HUES6 (cell line): Measurements from ENCODE around the gene WNT8A.

Experiments used
- H3K27ac ChIP-seq: 2 replicates; pipeline ENCODE4 v1.7.0; 2013; ENCODE audit warnings: low read depth, mild to moderate bottlenecking, low read length, inconsistent platforms
- H3K27me3 ChIP-seq: 2 replicates; pipeline ENCODE4 v1.6.1; 2013; ENCODE audit warnings: low read length; ENCODE audit not compliant: control insufficient read depth, insufficient read depth
- H3K36me3 ChIP-seq: 2 replicates; pipeline ENCODE4 v1.6.1; 2013; ENCODE audit warnings: low read length; ENCODE audit not compliant: control insufficient read depth, insufficient read depth
- H3K4me1 ChIP-seq: 2 replicates; pipeline ENCODE4 v1.6.1; 2013; ENCODE audit warnings: low read length; ENCODE audit not compliant: control insufficient read depth, insufficient read depth
- H3K4me3 ChIP-seq: 2 replicates; pipeline ENCODE4 v1.5.1; 2013; ENCODE audit warnings: low read depth, low read length
- H3K9ac ChIP-seq: one replicate; pipeline ENCODE4 v1.6.1; 2013; ENCODE audit warnings: mild to moderate bottlenecking, low read length
- H3K9me3 ChIP-seq: 2 replicates; pipeline ENCODE4 v1.6.1; 2013; ENCODE audit warnings: low read depth, low read length; ENCODE audit not compliant: control insufficient read depth, insufficient read depth

Gene WNT8A

GRCh38 chr5:138092301-138092700 is 8.5 kb downstream of the WNT8A start:
- no peak overlapping the region for H3K27ac ChIP-seq
- H3K27me3 ChIP-seq, result peaks cover 75% of the 10 kb centered on the region
- H3K4me1 ChIP-seq, result peaks cover 66% of the 10 kb centered on the region
- no peak overlapping the region for H3K9ac ChIP-seq
- H3K9me3 ChIP-seq, result no peaks in the 10 kb centered on the region
- peak overlapping the region; percentile 16; the same call in 1 of the 2 replicates for H3K4me3 ChIP-seq
- peaks cover 11% of the 10 kb centered on the region; the same call in 1 of the 2 replicates for H3K36me3 ChIP-seq

- Histone ChIP-seq H3K36me3 (peaks cover 8% of the 10 kb centered on the region; the same call in 1 of the 2 replicates), H3K4me1 (peaks cover 68% of the 10 kb centered on the region), H3K27ac (no peak overlapping the region), H3K9ac (no peak overlapping the region), H3K4me3 (no peak overlapping the region), H3K9me3 (no peaks in the 10 kb centered on the region), H3K27me3 (peaks cover 77% of the 10 kb centered on the region)
These were observed 9.2 kb downstream of the WNT8A start for GRCh38 chr5:138093036-138093435.

- H3K27ac ChIP-seq, result peak overlapping the region; percentile 37; the same call in 1 of the 2 replicates
- H3K4me3 ChIP-seq, result peak overlapping the region; percentile 37
- H3K9ac ChIP-seq, result peak overlapping the region; percentile 46
- peaks cover 7% of the 10 kb centered on the region; the same call in 1 of the 2 replicates for H3K36me3 ChIP-seq
- peaks cover 65% of the 10 kb centered on the region for H3K27me3 ChIP-seq
- no peaks in the 10 kb centered on the region for H3K9me3 ChIP-seq
- peaks cover 68% of the 10 kb centered on the region for H3K4me1 ChIP-seq
These were observed 11.5 kb downstream of the WNT8A start for GRCh38 chr5:138095100-138095907.

GRCh38 chr5:138096363-138096762 is 12.5 kb downstream of the WNT8A start:
- H3K27me3 ChIP-seq, result peaks cover 54% of the 10 kb centered on the region
- H3K4me1 ChIP-seq, result peaks cover 57% of the 10 kb centered on the region

GRCh38 chr5:138096997-138097828 is 13.4 kb downstream of the WNT8A start:
- H3K36me3 ChIP-seq, result no peaks in the 10 kb centered on the region
- no peaks in the 10 kb centered on the region for H3K9me3 ChIP-seq
- peaks cover 51% of the 10 kb centered on the region for H3K27me3 ChIP-seq
- H3K4me3 ChIP-seq, result no peak overlapping the region
- peaks cover 50% of the 10 kb centered on the region for H3K4me1 ChIP-seq
- H3K9ac ChIP-seq, result no peak overlapping the region
- no peak overlapping the region for H3K27ac ChIP-seq

More at GRCh38 chr5:138096363-138096762, 12.5 kb downstream of the WNT8A start:
- Histone ChIP-seq H3K9me3 (no peaks in the 10 kb centered on the region), H3K9ac (no peak overlapping the region), H3K27ac (no peak overlapping the region), H3K4me3 (no peak overlapping the region), H3K36me3 (no peaks in the 10 kb centered on the region)

GRCh38 chr5:138102454-138103318 is 18.9 kb downstream of the WNT8A start:
- H3K27ac ChIP-seq, result no peak overlapping the region

GRCh38 chr5:138103319-138103637 is 19.4 kb downstream of the WNT8A start:
- Histone ChIP-seq H3K9ac (no peak overlapping the region), H3K9me3 (no peaks in the 10 kb centered on the region), H3K27ac (no peak overlapping the region), H3K27me3 (peaks cover 6% of the 10 kb centered on the region; the same call in 1 of the 2 replicates), H3K36me3 (no peaks in the 10 kb centered on the region), H3K4me3 (no peak overlapping the region), H3K4me1 (peaks cover 16% of the 10 kb centered on the region)

More at GRCh38 chr5:138102454-138103318, 18.9 kb downstream of the WNT8A start:
- Histone ChIP-seq H3K4me1 (peaks cover 16% of the 10 kb centered on the region), H3K9ac (no peak overlapping the region), H3K27me3 (peaks cover 10% of the 10 kb centered on the region; the same call in 1 of the 2 replicates), H3K36me3 (no peaks in the 10 kb centered on the region), H3K9me3 (no peaks in the 10 kb centered on the region), H3K4me3 (no peak overlapping the region)

- Histone ChIP-seq H3K27me3 (no peaks in the 10 kb centered on the region; the same call in 1 of the 2 replicates), H3K4me3 (no peak overlapping the region), H3K9ac (no peak overlapping the region), H3K36me3 (no peaks in the 10 kb centered on the region), H3K4me1 (peaks cover 31% of the 10 kb centered on the region), H3K9me3 (no peaks in the 10 kb centered on the region), H3K27ac (no peak overlapping the region)
These were observed 21.9 kb downstream of the WNT8A start for GRCh38 chr5:138105709-138106108.

GRCh38 chr5:138107213-138107612 is 23.4 kb downstream of the WNT8A start:
- H3K27ac ChIP-seq, result no peak overlapping the region
- H3K36me3 ChIP-seq, result no peaks in the 10 kb centered on the region
- peaks cover 40% of the 10 kb centered on the region for H3K4me1 ChIP-seq

GRCh38 chr5:138109463-138110265 is 25.8 kb downstream of the WNT8A start:
- Histone ChIP-seq H3K27me3 (no peaks in the 10 kb centered on the region), H3K9me3 (no peaks in the 10 kb centered on the region), H3K36me3 (no peaks in the 10 kb centered on the region), H3K27ac (peak overlapping the region; percentile 42; the same call in 1 of the 2 replicates), H3K4me1 (peaks cover 27% of the 10 kb centered on the region), H3K4me3 (no peak overlapping the region; the same call in 1 of the 2 replicates), H3K9ac (peak overlapping the region; percentile 17)

More at GRCh38 chr5:138107213-138107612, 23.4 kb downstream of the WNT8A start:
- Histone ChIP-seq H3K27me3 (no peaks in the 10 kb centered on the region; the same call in 1 of the 2 replicates), H3K4me3 (no peak overlapping the region), H3K9me3 (no peaks in the 10 kb centered on the region), H3K9ac (no peak overlapping the region)
